Stimulated activated CD8-positive, alpha-beta memory T cell treated with anti-CD3 and anti-CD28 coated beads, Interleukin-7, amount 100 ng/mL, for 4 hours (primary cell): ENCODE results near the gene DKC1.
"Not testable (repeated sequence)": the region's sequence is repeated elsewhere in the genome, so short reads cannot be mapped to it uniquely, and the experiment has no call there.

ENCODE experiments used
- DNase-seq, 2 donors: peaks; one replicate each; pipeline ENCODE4 v3.0.0-alpha.2; 2020; ENCODE audit warnings: low read depth in 2 of 2

DKC1 gene

DNA sequence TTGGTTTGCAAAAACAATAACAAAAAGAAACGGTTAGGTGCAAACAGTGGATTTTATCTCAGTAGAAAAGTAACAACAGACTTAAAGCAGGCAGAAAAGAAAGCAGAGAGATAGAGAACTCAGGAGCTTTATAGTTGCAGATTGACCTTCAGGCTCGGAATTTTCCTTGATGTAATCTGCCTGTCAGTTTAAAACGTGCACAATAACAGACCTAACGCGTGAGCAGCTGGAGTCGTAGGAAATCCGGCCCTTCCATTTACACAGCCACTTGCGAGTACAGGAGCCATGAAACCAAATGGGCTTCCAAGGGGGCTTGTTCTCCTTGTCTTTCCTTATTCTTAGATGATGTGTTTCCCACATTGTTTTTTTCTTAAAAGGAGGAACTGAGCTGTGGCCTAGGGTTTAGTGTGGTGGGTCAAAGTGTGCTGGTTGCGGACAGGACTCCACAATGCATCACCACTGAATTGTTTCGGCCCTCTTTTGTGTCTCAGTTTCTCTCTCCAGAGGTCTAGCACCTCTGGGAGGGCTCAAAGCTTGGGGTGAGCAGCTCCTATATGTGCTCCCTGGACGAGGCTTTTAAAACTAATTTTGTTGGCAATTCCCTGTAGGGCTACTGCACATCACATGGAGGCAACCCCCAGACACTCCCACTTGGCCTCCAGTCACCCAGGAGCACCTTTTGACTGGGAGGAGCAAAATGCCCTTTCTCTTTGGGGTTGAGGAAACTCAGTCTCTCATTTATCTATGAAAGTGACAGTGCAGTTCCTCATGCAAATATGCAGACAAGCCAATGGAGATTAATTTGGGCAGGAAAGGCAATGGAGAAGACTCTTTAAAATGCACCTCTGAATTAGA is 56.5 kb downstream of the DKC1 start:
- no peak for DNase-seq

DNA sequence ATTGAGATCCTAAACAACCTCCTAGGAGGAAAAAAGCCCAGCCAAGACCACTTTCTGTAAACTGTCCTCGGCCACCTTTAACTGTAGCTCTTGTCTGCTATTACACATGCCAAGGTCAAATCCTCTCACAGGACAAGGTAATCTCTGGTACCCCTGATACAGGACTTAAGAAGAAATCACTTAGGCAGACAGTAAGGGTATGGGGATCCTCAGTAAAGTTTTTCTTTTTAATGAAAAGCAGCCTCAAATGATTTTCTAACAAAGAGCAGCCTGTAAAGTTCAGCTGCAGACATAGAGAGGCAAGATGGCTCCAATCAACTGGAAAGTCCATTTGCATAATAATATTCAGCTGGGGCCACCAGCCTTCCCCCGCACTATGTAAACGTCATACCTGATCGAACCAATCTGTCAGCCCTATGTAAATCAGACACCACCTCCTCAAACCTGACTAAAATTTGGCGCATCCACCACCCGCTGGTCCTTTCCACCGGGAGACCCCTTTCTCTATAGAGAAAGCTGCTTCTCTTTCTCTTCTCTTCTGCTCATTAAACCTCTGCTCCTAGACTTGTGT is 57.2 kb downstream of the DKC1 start:
- no peak for DNase-seq

DNA sequence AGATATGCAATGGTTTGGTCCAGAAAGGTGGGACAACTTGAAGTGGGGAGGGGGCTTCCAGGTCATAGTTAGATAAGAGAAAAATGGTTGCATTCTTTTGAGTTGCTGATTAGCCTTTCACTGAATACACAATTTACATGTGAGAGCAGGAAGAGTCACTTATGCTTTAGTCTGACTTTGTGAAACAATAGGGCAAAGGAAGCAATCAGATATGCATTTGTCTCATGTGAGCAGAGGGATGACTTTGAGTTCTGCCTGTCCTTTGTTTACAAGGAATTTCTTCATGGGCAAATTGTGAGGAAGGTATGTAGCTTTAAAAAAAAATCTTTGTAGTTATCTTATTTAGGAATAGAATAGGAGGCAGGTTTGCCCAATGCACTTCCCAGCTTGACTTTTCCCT is 58.9 kb downstream of the DKC1 start:
- DNase-seq: no peak

DNA sequence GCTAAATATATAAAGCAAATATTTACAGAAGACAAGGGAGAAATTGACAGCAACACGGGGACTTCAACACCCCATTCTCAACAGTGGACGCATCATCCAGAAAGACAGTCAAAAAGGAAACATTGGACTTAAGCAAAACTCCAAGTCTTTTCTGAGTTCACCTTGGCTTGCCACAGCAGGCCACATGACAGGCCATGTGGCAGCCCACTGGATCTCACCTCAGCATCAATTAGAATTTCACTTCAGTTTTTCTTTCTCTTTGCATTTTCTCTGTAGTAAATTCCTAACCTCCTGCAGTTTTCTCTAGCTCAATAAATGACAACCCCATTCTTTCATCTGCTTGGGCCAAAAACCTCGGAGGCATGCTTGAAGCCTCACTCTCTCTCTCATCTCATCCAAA is 59.4 kb downstream of the DKC1 start:
- no peak for DNase-seq

DNA sequence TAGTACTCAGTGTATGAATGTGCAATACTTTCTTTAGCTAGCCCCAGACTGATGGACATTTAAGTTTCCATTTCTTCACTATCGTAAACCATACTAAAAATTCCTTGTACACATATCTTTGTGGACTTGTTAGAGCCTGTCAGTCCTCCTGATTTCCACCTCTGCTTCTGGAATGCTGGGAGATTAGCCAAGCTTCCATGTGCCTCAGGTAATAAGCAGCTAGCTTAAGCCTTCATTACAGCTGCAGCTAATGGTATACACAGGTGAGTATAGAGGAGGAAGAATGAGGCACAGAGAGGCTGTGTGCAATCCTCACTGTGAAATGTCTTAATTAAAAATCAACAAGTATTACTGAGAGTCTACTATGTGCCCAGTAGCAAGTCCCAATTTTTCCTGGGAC is 62.0 kb downstream of the DKC1 start:
- DNase-seq: no peak

DNA sequence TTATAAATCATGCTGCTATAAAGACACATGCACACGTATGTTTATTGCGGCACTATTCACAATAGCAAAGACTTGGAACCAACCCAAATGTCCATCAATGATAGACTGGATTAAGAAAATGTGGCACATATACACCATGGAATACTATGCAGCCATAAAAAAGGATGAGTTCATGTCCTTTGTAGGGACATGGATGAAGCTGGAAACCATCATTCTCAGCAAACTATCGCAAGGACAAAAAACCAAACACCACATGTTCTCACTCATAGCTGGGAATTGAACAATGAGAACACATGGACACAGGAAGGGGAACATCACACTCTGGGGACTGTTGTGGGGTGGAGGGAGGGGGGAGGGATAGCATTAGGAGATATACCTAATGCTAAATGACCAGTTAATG is 62.9 kb downstream of the DKC1 start:
- DNase-seq: not testable (repeated sequence)
